C4-2B (cell line): ENCODE measurements around the gene SYCP1.
"Not testable (repeated sequence)": the region's sequence is repeated elsewhere in the genome, so short reads cannot be mapped to it uniquely, and the experiment has no call there.

ENCODE experiments used
- H3K27ac ChIP-seq: fragments of 450-650 bp; 2 replicates; pipeline ENCODE4 v1.5.1; 2017
- CTCF ChIP-seq: fragments of 450-650 bp; conservative IDR thresholded peaks from 2 replicates; pipeline ENCODE4 v1.5.1; 2017; ENCODE audit warnings: mild to moderate bottlenecking
- ZFX ChIP-seq: fragments of 450-650 bp; IDR thresholded peaks from 2 replicates; pipeline ENCODE4 v1.6.1; 2017

Gene SYCP1

GRCh38 chr1:115012006-115012405 lies 157.3 kb downstream of the SYCP1 start:
- TF ChIP-seq ZFX (no peak), CTCF (no peak)
- H3K27ac ChIP-seq: no peak overlapping the region

- no peak for TF ChIP-seq CTCF
- TF ChIP-seq ZFX: no peak
- H3K27ac ChIP-seq: no peak overlapping the region
Observed at GRCh38 chr1:115012434-115012833, 157.8 kb downstream of the SYCP1 start.

- no peak overlapping the region for H3K27ac ChIP-seq
- TF ChIP-seq CTCF: no peak
Observed at GRCh38 chr1:115013792-115014191, 159.1 kb downstream of the SYCP1 start.

- H3K27ac ChIP-seq: not testable (repeated sequence)
Observed at GRCh38 chr1:115019549-115019948, 164.9 kb downstream of the SYCP1 start.

- TF ChIP-seq ZFX (no peak), CTCF (no peak)
- H3K27ac ChIP-seq: no peak overlapping the region
Observed at GRCh38 chr1:115021145-115021544, 166.5 kb downstream of the SYCP1 start.

- H3K27ac ChIP-seq: no peak overlapping the region
- no peak for TF ChIP-seq CTCF
- TF ChIP-seq ZFX: no peak
Observed at GRCh38 chr1:115023593-115023992, 168.9 kb downstream of the SYCP1 start.

GRCh38 chr1:115029526-115029925 lies 174.9 kb downstream of the SYCP1 start, which contains the start of gene TSHB:
Gene TSHB (plus strand): TSS chr1:115029826. CDS start chr1:115033363, 3,537 bp downstream.
- TF ChIP-seq ZFX (no peak), CTCF (no peak)
- no peak within 1 kb of the TSS for H3K27ac ChIP-seq

- TF ChIP-seq CTCF: no peak
- TF ChIP-seq ZFX: no peak
- H3K27ac ChIP-seq: no peak overlapping the region
Observed at GRCh38 chr1:115031595-115031994, 176.9 kb downstream of the SYCP1 start.
